ENCODE results near the gene FGD6.
"Not testable (repeated sequence)": the region's sequence is repeated elsewhere in the genome, so short reads cannot be mapped to it uniquely, and the experiment has no call there.

FGD6 gene

DNA sequence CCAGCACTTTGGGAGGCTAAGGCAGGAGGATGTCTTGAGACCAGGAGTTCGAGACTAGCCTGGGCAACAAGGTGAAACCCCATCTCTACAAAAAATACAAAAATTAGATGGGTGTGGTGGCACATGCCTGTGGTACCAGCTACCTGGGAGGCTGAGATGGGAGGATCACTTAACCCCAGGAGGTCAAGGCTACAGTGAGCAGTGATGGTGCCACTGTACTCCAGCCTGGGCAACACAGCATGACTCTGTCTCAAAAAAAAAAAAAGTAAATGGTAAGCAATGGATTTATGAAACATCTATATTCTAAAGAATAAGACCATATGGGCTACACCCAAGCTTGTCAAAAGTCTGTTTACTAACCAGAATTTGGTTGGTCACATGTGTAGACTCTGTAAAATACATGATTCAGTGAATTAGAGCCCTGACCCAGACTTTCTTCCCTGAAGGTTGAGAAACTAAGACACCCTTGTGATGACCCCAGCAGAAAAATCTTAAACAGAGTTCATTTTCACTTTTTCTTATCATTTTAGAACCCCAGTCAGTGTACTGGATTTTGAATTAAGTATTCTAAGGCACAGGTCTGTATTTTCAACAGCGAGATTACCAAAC lies 12.1 kb downstream of the FGD6 start:
- no peak for DNase-seq (ENCODE audit: low read depth in 2 of 2)

GRCh38 chr12:95204141-95204866 lies 13.0 kb downstream of the FGD6 start:
- DNase-seq (ENCODE audit: low read depth in 2 of 2), result no peak

- DNase-seq (ENCODE audit: low read depth in 2 of 2), result no peak
Observed at GRCh38 chr12:95203487-95204030, 13.7 kb downstream of the FGD6 start.

DNA sequence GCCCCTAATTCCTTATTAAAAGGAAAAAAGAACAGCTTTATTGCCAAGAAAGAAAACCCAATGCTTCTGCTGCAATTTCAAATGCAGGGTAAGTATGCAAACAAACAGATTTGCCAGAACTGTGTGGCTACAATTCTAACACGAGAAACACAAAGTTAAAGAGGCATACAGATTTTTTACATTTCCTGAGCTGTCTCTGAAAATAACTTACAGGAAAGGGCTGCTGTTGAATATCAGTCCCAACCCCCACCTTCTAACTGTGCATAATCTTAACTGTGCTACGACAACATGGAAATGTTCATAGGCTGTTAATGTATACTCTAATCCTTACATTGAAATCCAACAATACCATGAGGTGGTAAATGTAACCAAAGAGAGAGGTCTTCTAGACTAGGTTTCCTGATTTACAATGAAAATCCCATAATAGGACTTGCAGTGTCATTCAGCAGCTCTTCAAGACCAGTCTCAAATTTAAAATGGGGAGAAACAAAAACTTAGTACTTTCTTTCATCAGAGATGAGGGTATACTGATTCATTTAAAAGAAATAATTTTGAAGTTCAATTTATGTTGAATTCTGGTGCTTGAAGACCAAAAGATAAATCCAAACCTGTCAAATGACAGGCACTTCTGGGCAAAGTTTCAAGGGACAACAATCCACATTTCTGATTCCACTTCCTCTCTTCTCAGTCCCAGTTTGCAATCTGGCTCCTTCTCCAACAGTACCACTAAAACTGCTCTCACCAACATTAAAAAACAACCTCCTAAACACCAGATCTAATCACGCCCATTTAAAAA lies 14.4 kb downstream of the FGD6 start:
- no peak for DNase-seq (ENCODE audit: low read depth in 2 of 2)

- no peak for DNase-seq (ENCODE audit: low read depth in 2 of 2)
Observed at GRCh38 chr12:95201056-95201670, 16.1 kb downstream of the FGD6 start.

DNA sequence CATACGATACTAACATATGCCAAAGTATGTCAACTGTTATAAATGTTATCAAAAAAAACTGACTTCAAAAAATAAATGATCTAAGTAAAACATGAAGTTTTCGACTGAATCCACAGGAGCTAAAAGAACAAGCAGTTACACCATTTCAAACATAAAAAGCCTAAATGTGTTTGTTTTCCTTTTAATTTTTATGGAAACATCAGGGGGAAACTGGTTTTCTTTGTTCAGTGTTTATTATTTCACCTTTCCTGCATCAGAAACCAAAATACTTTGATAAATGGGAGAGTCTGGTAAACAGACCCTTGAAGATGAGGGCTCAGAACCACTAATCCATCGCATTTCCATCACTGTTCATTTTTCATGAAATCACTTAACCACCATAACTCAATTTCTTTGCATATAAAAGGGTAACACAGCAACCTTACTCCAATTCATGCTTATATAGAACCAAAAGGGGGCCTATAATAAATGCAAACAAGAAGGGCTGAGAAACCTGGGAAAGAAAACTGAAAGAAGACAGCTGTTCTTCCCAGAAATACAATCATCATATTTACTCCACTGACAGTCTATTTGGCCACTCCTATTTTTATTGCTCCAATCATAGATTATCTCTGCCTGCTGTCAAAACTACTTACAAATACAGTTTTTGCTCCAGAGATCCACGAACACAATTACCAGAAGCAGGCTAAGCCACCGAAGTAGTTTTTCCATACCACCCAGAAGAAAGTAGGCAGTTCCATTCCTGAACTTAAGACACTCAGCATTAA lies 17.0 kb downstream of the FGD6 start:
- no peak for DNase-seq (ENCODE audit: low read depth in 2 of 2)

- no peak for DNase-seq (ENCODE audit: low read depth in 2 of 2)
Observed at GRCh38 chr12:95198914-95199313, 18.4 kb downstream of the FGD6 start.

DNA sequence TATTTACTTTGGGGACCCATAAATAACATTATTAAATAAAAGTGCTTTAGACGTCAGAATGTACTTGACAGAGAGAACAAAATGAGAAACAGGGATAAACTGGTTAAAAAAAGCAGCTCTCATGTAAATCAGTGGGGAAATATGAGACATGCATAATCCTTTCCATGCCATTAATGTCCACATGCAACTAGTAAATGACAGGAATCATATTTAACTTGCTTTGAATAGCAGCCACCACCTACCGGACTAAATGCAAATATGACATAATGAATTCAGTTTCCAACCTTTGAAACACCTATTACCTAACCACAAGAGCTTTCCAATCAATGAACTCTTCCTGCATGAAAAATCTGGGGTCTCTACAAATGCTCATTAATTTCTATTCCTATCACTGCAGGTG lies 19.6 kb downstream of the FGD6 start:
- DNase-seq (ENCODE audit: low read depth in 2 of 2), result no peak

DNA sequence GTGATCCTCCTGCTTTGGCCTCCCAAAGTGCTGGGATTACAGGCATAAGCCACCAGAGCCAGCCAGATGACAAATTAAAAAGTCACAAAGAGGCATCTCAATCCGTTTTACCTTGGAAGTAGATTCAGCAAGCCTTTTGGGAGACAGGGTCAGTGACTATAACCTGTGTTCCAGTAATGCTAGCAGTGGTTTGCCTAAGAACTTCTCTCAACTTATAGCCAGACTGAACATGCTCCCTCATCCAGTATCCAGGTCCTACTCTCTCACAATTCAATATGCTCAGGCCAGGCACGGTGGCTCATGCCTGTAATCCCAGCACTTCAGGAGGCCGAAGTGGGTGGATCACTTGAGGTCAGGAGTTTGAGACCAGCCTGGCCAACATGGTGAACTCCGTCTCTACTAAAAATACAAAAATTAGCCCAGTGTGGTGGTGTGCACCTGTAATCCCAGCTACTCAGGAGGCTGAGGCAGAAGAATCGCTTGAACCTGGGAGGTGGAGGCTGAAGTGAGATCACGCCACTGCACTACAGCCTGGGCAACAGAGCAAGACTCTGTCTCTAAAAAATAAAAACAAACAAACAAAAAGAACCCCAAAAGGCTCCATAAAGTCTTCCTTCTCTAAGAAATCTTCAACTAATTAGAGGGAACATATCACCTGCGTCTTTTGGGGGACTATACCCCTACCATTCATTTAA lies 20.2 kb downstream of the FGD6 start:
- not testable (repeated sequence) for DNase-seq (ENCODE audit: low read depth in 2 of 2)

GRCh38 chr12:95195122-95195521 lies 22.1 kb downstream of the FGD6 start:
- no peak for DNase-seq (ENCODE audit: low read depth in 2 of 2)

DNA sequence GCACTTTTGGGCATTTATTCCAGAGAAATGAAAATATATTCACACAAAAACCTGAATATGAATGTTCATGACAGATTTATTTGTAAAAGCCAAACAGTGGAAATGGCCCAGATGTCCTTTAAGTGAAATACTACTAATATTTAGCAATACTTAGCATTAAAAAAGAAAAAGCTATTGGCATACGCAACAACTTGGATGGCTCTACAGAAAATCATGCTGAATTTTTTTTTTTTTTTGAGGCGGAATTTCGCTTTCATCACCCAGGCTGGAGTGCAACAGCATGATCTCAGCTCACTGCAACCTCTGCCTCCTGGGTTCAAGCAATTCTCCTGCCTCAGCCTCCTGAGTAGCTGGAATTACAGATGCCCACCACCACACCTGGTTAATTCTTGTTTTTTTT lies 24.1 kb downstream of the FGD6 start:
- no peak for DNase-seq (ENCODE audit: low read depth in 2 of 2)

- DNase-seq (ENCODE audit: low read depth in 2 of 2), result no peak
Observed at GRCh38 chr12:95192271-95192670, 25.0 kb downstream of the FGD6 start.

GRCh38 chr12:95191060-95191696 lies 26.1 kb downstream of the FGD6 start:
- DNase-seq (ENCODE audit: low read depth in 2 of 2), result no peak

GRCh38 chr12:95187865-95188415 lies 29.3 kb downstream of the FGD6 start:
- DNase-seq (ENCODE audit: low read depth in 2 of 2), result no peak

GRCh38 chr12:95185854-95186253 lies 31.4 kb downstream of the FGD6 start:
- DNase-seq (ENCODE audit: low read depth in 2 of 2), result no peak

- no peak for DNase-seq (ENCODE audit: low read depth in 2 of 2)
Observed at GRCh38 chr12:95185072-95185471, 32.2 kb downstream of the FGD6 start.

- no peak for DNase-seq (ENCODE audit: low read depth in 2 of 2)
Observed at GRCh38 chr12:95184121-95184520, 33.1 kb downstream of the FGD6 start.

DNA sequence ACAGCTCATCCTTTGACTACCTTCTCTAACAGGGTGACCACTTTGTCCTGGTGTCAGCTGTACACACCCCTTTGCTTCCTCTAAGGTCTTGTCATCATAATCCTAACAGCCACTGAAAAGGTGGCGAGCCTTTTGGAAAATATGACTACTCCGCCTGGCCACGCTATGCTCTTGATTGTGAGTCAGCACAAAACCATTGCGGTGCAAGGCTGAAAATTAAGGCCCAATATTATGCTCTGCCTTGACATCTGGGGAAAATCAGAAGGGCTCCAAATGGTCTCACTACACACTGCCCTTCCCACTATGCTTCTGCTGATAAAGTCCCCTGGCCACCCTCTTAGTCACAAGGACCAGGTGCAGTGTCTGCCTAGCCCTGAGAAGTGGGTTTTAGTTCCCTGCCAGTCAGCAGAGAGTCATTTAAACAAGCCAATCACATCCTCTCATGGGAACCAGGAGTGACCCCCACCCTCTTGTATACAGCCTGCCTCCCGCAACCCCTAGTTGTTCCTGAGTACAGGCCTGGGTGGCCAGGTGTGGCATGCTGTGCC lies 34.3 kb downstream of the FGD6 start:
- DNase-seq (ENCODE audit: low read depth in 2 of 2), result no peak

GRCh38 chr12:95181103-95181502 lies 36.2 kb downstream of the FGD6 start:
- DNase-seq (ENCODE audit: low read depth in 2 of 2), result no peak

DNA sequence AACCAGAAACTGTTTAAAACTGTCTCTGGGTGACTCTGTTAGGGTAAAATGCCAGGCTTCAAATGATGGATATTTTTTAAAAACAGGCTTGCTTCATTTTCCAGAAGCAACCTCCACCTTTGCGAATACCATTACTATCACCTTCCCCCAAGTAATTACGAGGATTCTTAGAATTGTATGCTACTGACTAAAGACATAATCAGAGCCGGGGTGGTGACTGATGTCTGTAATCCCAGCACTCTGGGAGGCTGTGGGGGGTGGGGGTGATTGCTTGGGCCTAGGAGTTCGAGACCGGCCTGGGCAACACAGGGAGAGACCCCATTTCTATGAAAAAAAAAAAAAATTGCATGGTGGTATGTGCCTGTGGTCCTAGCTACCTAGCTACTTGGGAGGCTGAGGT lies 38.3 kb downstream of the FGD6 start:
- no peak for DNase-seq (ENCODE audit: low read depth in 2 of 2)
